Hindlimb muscle (tissue), 1 donor: ENCODE data around the gene PTMA. TPM values are rescaled to one million over a fixed set of nuclear protein-coding genes. Genes with fewer than 3 reads are reported as not detected.
A peak's percentile ranks its signal among the peaks of the same experiment; 100 is the strongest.
"Not testable (repeated sequence)": the region's sequence is repeated elsewhere in the genome, so short reads cannot be mapped to it uniquely, and the experiment has no call there.

Experiments
- DNase-seq: peaks from one replicate; pipeline ENCODE4 v3.0.0-alpha.2; 2013
- polyA plus RNA-seq: library from polyadenylated mRNA; unstranded; fragments of 120-200 nt; gene quantifications from one replicate; pipeline ENCODE4 v1.2.1, GENCODE V29; 2013; ENCODE audit not compliant: insufficient read length

PTMA gene
- polyA plus RNA-seq = 558 TPM

- DNase-seq = peak; percentile 100
Measured at GRCh38 chr2:231707927-231708772, at the start of gene PTMA. Gene PTMA (plus strand): TSS chr2:231708525. CDS start chr2:231708707, 182 bp downstream.

- not testable (repeated sequence) for DNase-seq
Measured at GRCh38 chr2:231660073-231660472, 48.3 kb upstream of the PTMA start.

GRCh38 chr2:231660860-231661259, 47.5 kb upstream of the PTMA start:
- DNase-seq = no peak

GRCh38 chr2:231661422-231662027, 46.8 kb upstream of the PTMA start:
- no peak for DNase-seq

- DNase-seq = peak; percentile 97
Measured at GRCh38 chr2:231662028-231662810, 46.1 kb upstream of the PTMA start.

GRCh38 chr2:231662811-231663457, 45.4 kb upstream of the PTMA start:
- no peak for DNase-seq

- no peak for DNase-seq
Measured at GRCh38 chr2:231663458-231664212, 44.7 kb upstream of the PTMA start.

- no peak for DNase-seq
Measured at GRCh38 chr2:231664727-231665126, 43.6 kb upstream of the PTMA start.

- no peak for DNase-seq
Measured at GRCh38 chr2:231665245-231666170, 42.8 kb upstream of the PTMA start.

GRCh38 chr2:231666171-231667095, 41.9 kb upstream of the PTMA start:
- peak; percentile 84 for DNase-seq

- DNase-seq = no peak
Measured at GRCh38 chr2:231667096-231667427, 41.3 kb upstream of the PTMA start.

GRCh38 chr2:231667496-231667895, 40.8 kb upstream of the PTMA start:
- no peak for DNase-seq

- DNase-seq = no peak
Measured at GRCh38 chr2:231668981-231669380, 39.3 kb upstream of the PTMA start.

- DNase-seq = no peak
Measured at GRCh38 chr2:231671270-231672050, 36.9 kb upstream of the PTMA start.

- no peak for DNase-seq
Measured at GRCh38 chr2:231672617-231673347, 35.5 kb upstream of the PTMA start.

- no peak for DNase-seq
Measured at GRCh38 chr2:231673348-231673770, 35.0 kb upstream of the PTMA start.

- peak; percentile 62 for DNase-seq
Measured at GRCh38 chr2:231674587-231675338, 33.6 kb upstream of the PTMA start.
